Prostate gland (tissue), 2 donors: ENCODE results near the gene CFAP43. TPM values are rescaled to one million over a fixed set of nuclear protein-coding genes. Genes with fewer than 3 reads are reported as not detected.

Source experiments
- DNase-seq: peaks from one replicate; pipeline ENCODE4 v3.0.0-alpha.2; 2019; ENCODE audit warnings: low spot score
- H3K27ac ChIP-seq, 2 donors: fragments of 200-600 bp; sonication (generic); 2 replicates each; pipeline ENCODE4 v1.5.1; 2017 to 2019
- H3K27me3 ChIP-seq: fragments of 200-600 bp; sonication (generic); replicated peaks from 2 replicates; pipeline ENCODE4 v1.5.1; 2019; ENCODE audit not compliant: insufficient read depth
- H3K36me3 ChIP-seq, 2 donors: fragments of 200-600 bp; sonication (generic); 1 replicate in 1 of 2; 2 replicates in 1 of 2; pipeline versions ENCODE4 v1.5.1 to v1.8.1; 2017 to 2019
- H3K4me1 ChIP-seq: fragments of 200-600 bp; sonication (generic); replicated peaks from 2 replicates; pipeline ENCODE4 v1.5.1; 2019
- H3K4me3 ChIP-seq, 2 donors: fragments of 200-600 bp; sonication (generic); 2 replicates each; pipeline ENCODE4 v1.5.1; 2017 to 2019
- H3K9me3 ChIP-seq: fragments of 200-600 bp; sonication (generic); 2 replicates; pipeline ENCODE4 v1.5.1; 2017
- CTCF ChIP-seq, 4 experiments: fragments of 200-600 bp in 2 of 4; fragments of 450-650 bp in 2 of 4; sonication (generic) in 2 of 4; IDR thresholded peaks; 1 replicate in 3 of 4; 2 replicates in 1 of 4; pipeline ENCODE4 v1.5.1; 2016 to 2019; ENCODE audit warnings: antibody characterized with exemption in 4 of 4, mild to moderate bottlenecking in 2 of 4, moderate library complexity in 2 of 4
- POLR2A ChIP-seq: fragments of 450-650 bp; IDR thresholded peaks from one replicate; pipeline ENCODE4 v1.6.1; 2016; ENCODE audit warnings: antibody characterized with exemption, mild to moderate bottlenecking
- POLR2AphosphoS5 ChIP-seq: sonication (generic); formaldehyde crosslinking; IDR thresholded peaks from one replicate; pipeline ENCODE4 v1.6.1; 2017; ENCODE audit warnings: antibody characterized with exemption
- WGBS: methylation state at CpG from one replicate; pipeline ENCODE4 v1.1.5; 2018; 5-methylcytosine and 5-hydroxymethylcytosine counted together
- intact Hi-C: fragments of 100-400 bp; cut with DNase I; formaldehyde crosslinking; loops from one replicate; pipeline ENCODE4 v1.14.2; 2022
- total RNA-seq, 2 donors: library from RNA; depleted of rRNA; stranded (reverse); fragments of >200 nt; gene quantifications; one replicate each; pipeline ENCODE4 v1.1.0, GENCODE V29; 2016

Gene CFAP43
- total RNA-seq, 2 donors from 2014 or later: 2.4 to 6.9 TPM

- no peak for DNase-seq
- Histone ChIP-seq H3K4me1 (peaks cover 13% of the 10 kb centered on the region), H3K9me3 (no peaks in the 10 kb centered on the region), H3K4me3 (no peak overlapping the region), H3K27ac (no peak overlapping the region), H3K36me3 (no peaks in the 10 kb centered on the region), H3K27me3 (no peaks in the 10 kb centered on the region)
- WGBS: 85% methylated on average over 5 of the region's 5 CpGs
- intact Hi-C loops: loop anchor here (10.0 kb wide), 1 partner anchor 292 kb away; the partner anchor contains the start of gene SLK
- no peak for TF ChIP-seq POLR2A
- no peak for TF ChIP-seq CTCF (IDR thresholded peaks at IDR 0.05)
- TF ChIP-seq POLR2AphosphoS5: no peak
Measured at GRCh38 chr10:104257235-104257634, 25.1 kb upstream of the CFAP43 start.

- peak overlapping the region in 1 of 2 donors; percentile 77 for H3K4me3 ChIP-seq
- no peak for DNase-seq
- H3K36me3 ChIP-seq: no peaks in the 10 kb centered on the region
- intact Hi-C loops: loop anchor here (10.0 kb wide), 1 partner anchor 292 kb away; the partner anchor contains the start of gene SLK
- H3K9me3 ChIP-seq: no peaks in the 10 kb centered on the region
- H3K27me3 ChIP-seq: no peaks in the 10 kb centered on the region
- peak overlapping the region; percentile 93 to 94 for H3K27ac ChIP-seq
- 0% methylated on average over 1 of the region's 1 CpG for WGBS
- H3K4me1 ChIP-seq: peaks cover 13% of the 10 kb centered on the region
- TF ChIP-seq CTCF (IDR thresholded peaks at IDR 0.05): no peak
- no peak for TF ChIP-seq POLR2AphosphoS5
- no peak for TF ChIP-seq POLR2A
Measured at GRCh38 chr10:104256335-104256961, 24.3 kb upstream of the CFAP43 start.

GRCh38 chr10:104255311-104255981 is 23.3 kb upstream of the CFAP43 start:
- DNase-seq: peak; percentile 15
- Histone ChIP-seq H3K4me1 (peaks cover 10% of the 10 kb centered on the region), H3K27me3 (no peaks in the 10 kb centered on the region), H3K27ac (peak overlapping the region; percentile 93 to 94), H3K4me3 (peak overlapping the region; percentile 77 to 87), H3K36me3 (no peaks in the 10 kb centered on the region), H3K9me3 (no peaks in the 10 kb centered on the region)
- intact Hi-C loops: loop anchor here (10.0 kb wide), 1 partner anchor 291 kb away; the partner anchor contains the start of gene SLK
- 0% methylated on average over 12 of the region's 12 CpGs for WGBS
- TF ChIP-seq CTCF (IDR thresholded peaks at IDR 0.05) (no peak), POLR2AphosphoS5 (peak; percentile 43), POLR2A (peak; percentile 55)

- H3K4me1 ChIP-seq: peaks cover 2% of the 10 kb centered on the region
- intact Hi-C loops: loop anchor here (10.0 kb wide), 1 partner anchor 290 kb away; the partner anchor contains the start of gene SLK
Measured at GRCh38 chr10:104254493-104255310, 22.5 kb upstream of the CFAP43 start, which contains the start of gene GSTO1. Gene GSTO1 (plus strand): TSS chr10:104254892. CDS start chr10:104254929, 37 bp downstream.

More at GRCh38 chr10:104254493-104255310, 22.5 kb upstream of the CFAP43 start, which contains the start of gene GSTO1:
- Histone ChIP-seq H3K4me3 (peak within 1 kb of the TSS; percentile 77 to 87), H3K27ac (peak within 1 kb of the TSS; percentile 93 to 94), H3K9me3 (no peaks in the 10 kb centered on the region), H3K27me3 (no peaks in the 10 kb centered on the region), H3K36me3 (no peaks in the 10 kb centered on the region)
- TF ChIP-seq CTCF (IDR thresholded peaks at IDR 0.05): peak in 2 of 4 experiments; percentile 11 to 33
- peak; percentile 85 for TF ChIP-seq POLR2AphosphoS5
- peak; percentile 92 for TF ChIP-seq POLR2A
- peak; percentile 74 for DNase-seq
- WGBS: under 1% methylated on average over 43 of the region's 69 CpGs
